GM23248 (cell line): ENCODE measurements around the gene HSBP1L1. TPM values are rescaled to one million over a fixed set of nuclear protein-coding genes. Genes with fewer than 3 reads are reported as not detected.

Experiments used
- DNase-seq: peaks from one replicate; pipeline ENCODE4 v3.0.0-alpha.2; 2015
- H2AFZ ChIP-seq: fragments of 200-600 bp; sonication (generic); 2 replicates; pipeline ENCODE4 v1.6.1; 2016; ENCODE audit warnings: antibody characterized with exemption
- H3F3A ChIP-seq: fragments of 200-600 bp; sonication (generic); 2 replicates; pipeline ENCODE4 v1.6.1; 2016; ENCODE audit warnings: mild to moderate bottlenecking, antibody characterized with exemption, mixed run types; ENCODE audit not compliant: insufficient read depth
- H3K27ac ChIP-seq: fragments of 200-600 bp; sonication (generic); 2 replicates; pipeline ENCODE4 v1.5.1; 2016; ENCODE audit warnings: mild to moderate bottlenecking
- H3K27me3 ChIP-seq: fragments of 200-600 bp; sonication (generic); replicated peaks from 2 replicates; pipeline ENCODE4 v1.6.1; 2016; ENCODE audit warnings: mild to moderate bottlenecking; ENCODE audit not compliant: insufficient read depth
- H3K36me3 ChIP-seq: fragments of 200-600 bp; sonication (generic); 2 replicates; pipeline ENCODE4 v1.6.1; 2016; ENCODE audit warnings: low read depth, mild to moderate bottlenecking
- H3K4me1 ChIP-seq: fragments of 200-600 bp; sonication (generic); 2 replicates; pipeline ENCODE4 v1.6.1; 2016; ENCODE audit warnings: mild to moderate bottlenecking; ENCODE audit not compliant: insufficient read depth
- H3K4me2 ChIP-seq: fragments of 200-600 bp; sonication (generic); one replicate; pipeline ENCODE4 v1.6.1; 2016; ENCODE audit warnings: mild to moderate bottlenecking; ENCODE audit not compliant: unreplicated experiment
- H3K4me3 ChIP-seq: fragments of 200-600 bp; sonication (generic); 2 replicates; pipeline ENCODE4 v1.5.1; 2016; ENCODE audit warnings: mild to moderate bottlenecking
- H3K79me2 ChIP-seq: fragments of 200-600 bp; sonication (generic); 2 replicates; pipeline ENCODE4 v1.6.1; 2016; ENCODE audit warnings: mild to moderate bottlenecking; ENCODE audit not compliant: insufficient read depth
- H3K9ac ChIP-seq: fragments of 200-600 bp; sonication (generic); 2 replicates; pipeline ENCODE4 v1.6.1; 2016; ENCODE audit warnings: mild to moderate bottlenecking
- H3K9me2 ChIP-seq: fragments of 200-600 bp; sonication (generic); 2 replicates; pipeline ENCODE4 v1.6.1; 2016; ENCODE audit warnings: mixed run types, mild to moderate bottlenecking, moderate library complexity; ENCODE audit not compliant: insufficient read depth
- H3K9me3 ChIP-seq: fragments of 200-600 bp; sonication (generic); one replicate; pipeline ENCODE4 v1.6.1; 2017; ENCODE audit warnings: low read depth
- H4K20me1 ChIP-seq: fragments of 200-600 bp; sonication (generic); 2 replicates; pipeline ENCODE4 v1.6.0; 2016; ENCODE audit not compliant: insufficient read depth
- EZH2 ChIP-seq: fragments of 200-600 bp; sonication (generic); IDR thresholded peaks from 2 replicates; pipeline ENCODE4 v1.6.1; 2018; ENCODE audit warnings: antibody characterized with exemption, mild to moderate bottlenecking; ENCODE audit not compliant: insufficient read depth, poor library complexity, severe bottlenecking
- EZH2phosphoT487 ChIP-seq: fragments of 200-600 bp; sonication (generic); IDR thresholded peaks from 2 replicates; pipeline ENCODE4 v1.6.1; 2018; ENCODE audit warnings: antibody characterized with exemption, moderate library complexity, mild to moderate bottlenecking, low read depth; ENCODE audit not compliant: insufficient read depth
- WGBS, 2 experiments: methylation state at CpG; one replicate each; pipeline ENCODE4 v1.1.6; 2015 to 2017; ENCODE audit warnings: low lambda C conversion rate in 2 of 2, low coverage in 1 of 2; ENCODE audit errors: missing lambda C conversion rate in 2 of 2; 5-methylcytosine and 5-hydroxymethylcytosine counted together
- in situ Hi-C: fragments of 300-500 bp; cut with MboI; formaldehyde crosslinking; loops from 2 replicates; pipeline ENCODE4 v1.15.0; 2020
- polyA plus RNA-seq: library from polyadenylated mRNA; unstranded; fragments of >200 nt; fragmentation: Nextera tagmentation; extraction: Ambion mirVana; gene quantifications from 2 replicates; pipeline ENCODE4 v1.2.1, GENCODE V29; 2016
- total RNA-seq: library from RNA; depleted of rRNA; stranded (reverse); fragments of >200 nt; shearing (Covaris generic); gene quantifications from 2 replicates; pipeline ENCODE4 v1.2.3, GENCODE V29; 2014

HSBP1L1 gene
- total and polyA plus RNA-seq, 2 experiments from 2014 or later: 6.8 to 27.0 TPM

DNA sequence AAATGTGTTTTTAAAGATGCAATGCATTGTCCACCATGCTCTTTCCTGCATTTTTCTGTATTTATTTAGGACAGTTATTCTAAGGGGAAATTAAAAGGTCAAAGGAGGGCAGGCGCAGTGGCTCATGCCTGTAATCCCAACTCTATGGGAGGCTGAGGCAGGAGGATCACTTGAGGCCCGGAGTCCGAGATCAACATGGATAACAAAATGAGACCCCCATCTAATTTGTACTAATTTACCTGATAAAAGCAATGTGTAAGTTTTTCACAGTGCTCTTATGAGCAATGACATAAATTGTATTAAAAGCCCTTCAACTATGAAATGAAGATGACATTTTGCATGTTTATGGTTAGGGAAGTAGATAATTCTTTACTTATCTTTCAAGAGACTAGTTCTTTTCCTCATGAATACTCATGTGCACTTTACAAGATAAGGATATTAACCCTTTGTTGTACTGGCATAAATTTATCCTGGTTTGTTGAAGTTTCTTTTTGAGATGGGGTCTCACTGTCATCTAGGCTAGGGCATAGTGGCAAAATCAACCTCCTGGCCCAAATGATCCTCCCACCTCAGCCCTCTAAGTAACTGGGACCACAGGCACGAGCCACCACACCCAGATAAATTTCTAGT is 9.7 kb downstream of the HSBP1L1 start:
- H3K27ac ChIP-seq: no peak overlapping the region
- in situ Hi-C loops: no loop called here
- H3K4me2 ChIP-seq: no peak overlapping the region
- no peaks in the 10 kb centered on the region for H3K27me3 ChIP-seq
- H3K9me2 ChIP-seq: no peaks in the 10 kb centered on the region
- no peak overlapping the region for H3K9ac ChIP-seq
- TF ChIP-seq EZH2 (no peak), EZH2phosphoT487 (no peak)
- no peak overlapping the region for H3K4me3 ChIP-seq
- peaks cover 89% of the 10 kb centered on the region for H3K79me2 ChIP-seq
- DNase-seq: no peak
- H3K4me1 ChIP-seq: no peaks in the 10 kb centered on the region
- H3K36me3 ChIP-seq: peaks cover 15% of the 10 kb centered on the region; the same call in 1 of the 2 replicates
- H3F3A ChIP-seq: peaks cover 8% of the 10 kb centered on the region; the same call in 1 of the 2 replicates
- H2AFZ ChIP-seq: no peak overlapping the region
- 90 to 91% methylated on average over 4 of the region's 4 CpGs for WGBS, 2 experiments
- H4K20me1 ChIP-seq: no peaks in the 10 kb centered on the region; the same call in 1 of the 2 replicates
- no peaks in the 10 kb centered on the region for H3K9me3 ChIP-seq

DNA sequence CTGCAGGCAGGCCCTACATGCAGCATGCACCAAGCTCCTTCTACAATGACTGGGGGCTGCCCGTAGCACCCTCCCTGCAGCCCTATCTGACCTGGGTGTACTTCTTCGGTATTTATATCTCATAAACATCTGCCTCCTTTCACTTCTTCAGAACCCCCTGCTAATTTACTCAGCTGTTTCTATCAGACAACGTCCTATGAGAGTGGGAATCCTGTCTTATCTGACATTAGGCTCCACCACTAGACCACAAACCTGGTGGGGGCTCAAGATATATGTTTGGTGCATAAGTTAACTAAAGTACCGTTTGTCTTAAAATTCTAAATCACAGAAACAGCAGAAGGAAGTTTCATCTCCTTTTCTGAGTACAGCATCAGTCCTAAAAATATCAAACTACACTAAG is 10.6 kb downstream of the HSBP1L1 start:
- Histone ChIP-seq H3K27ac (no peak overlapping the region), H3K36me3 (peaks cover 15% of the 10 kb centered on the region; the same call in 1 of the 2 replicates), H3F3A (peaks cover 8% of the 10 kb centered on the region; the same call in 1 of the 2 replicates), H3K4me1 (no peaks in the 10 kb centered on the region), H3K79me2 (peaks cover 98% of the 10 kb centered on the region), H3K9me2 (no peaks in the 10 kb centered on the region), H3K4me2 (no peak overlapping the region), H3K9ac (no peak overlapping the region), H2AFZ (no peak overlapping the region), H4K20me1 (no peaks in the 10 kb centered on the region; the same call in 1 of the 2 replicates), H3K27me3 (no peaks in the 10 kb centered on the region), H3K4me3 (no peak overlapping the region), H3K9me3 (no peaks in the 10 kb centered on the region)
- TF ChIP-seq EZH2 (no peak), EZH2phosphoT487 (no peak)
- in situ Hi-C loops: no loop called here
- DNase-seq: no peak
- WGBS, 2 experiments: 86% methylated on average over 4 of the region's 4 CpGs

DNA sequence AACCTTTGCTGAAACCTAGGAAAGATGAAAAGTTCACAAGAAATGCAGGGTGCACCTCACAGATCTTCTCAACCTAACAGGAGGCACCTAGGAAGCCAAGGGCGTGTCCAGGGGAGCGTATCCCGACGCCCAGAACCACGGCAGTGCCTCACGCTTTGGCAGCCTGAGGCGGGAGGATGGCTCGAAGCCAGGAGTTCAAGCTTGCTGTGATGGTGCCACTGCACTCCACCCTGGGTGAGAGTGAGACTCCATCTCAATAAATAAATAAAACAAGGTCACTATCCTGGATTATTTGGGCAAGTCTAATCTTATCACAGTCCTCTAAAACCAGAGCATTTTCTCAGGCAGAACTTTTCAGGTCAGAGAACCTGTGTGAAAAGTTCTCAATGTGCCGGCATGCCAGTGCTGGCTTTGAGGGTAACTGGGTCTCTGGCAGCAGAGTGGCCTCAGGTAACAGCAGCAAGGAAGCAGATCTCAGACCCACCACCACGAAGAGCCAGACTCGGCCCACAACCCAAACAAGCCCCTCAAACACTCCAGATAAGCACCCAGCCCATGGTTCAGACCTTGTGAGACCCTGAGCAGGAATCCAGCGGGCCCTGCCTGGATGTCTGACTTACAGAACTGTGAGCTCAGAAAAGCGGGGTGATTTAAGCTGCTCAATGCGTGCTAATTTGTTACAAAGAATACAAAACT is 11.7 kb downstream of the HSBP1L1 start:
- WGBS, 2 experiments: 65 to 71% methylated on average over 14 of the region's 14 CpGs
- Histone ChIP-seq H3K4me2 (no peak overlapping the region), H2AFZ (no peak overlapping the region), H3K27ac (no peak overlapping the region), H4K20me1 (no peaks in the 10 kb centered on the region; the same call in 1 of the 2 replicates), H3K9me3 (no peaks in the 10 kb centered on the region), H3K36me3 (peaks cover 9% of the 10 kb centered on the region; the same call in 1 of the 2 replicates), H3K4me1 (no peaks in the 10 kb centered on the region), H3K9ac (no peak overlapping the region), H3K4me3 (no peak overlapping the region), H3F3A (no peaks in the 10 kb centered on the region), H3K27me3 (no peaks in the 10 kb centered on the region), H3K9me2 (no peaks in the 10 kb centered on the region), H3K79me2 (peaks cover 100% of the 10 kb centered on the region)
- TF ChIP-seq EZH2 (no peak), EZH2phosphoT487 (no peak)
- in situ Hi-C loops: no loop called here
- no peak for DNase-seq

DNA sequence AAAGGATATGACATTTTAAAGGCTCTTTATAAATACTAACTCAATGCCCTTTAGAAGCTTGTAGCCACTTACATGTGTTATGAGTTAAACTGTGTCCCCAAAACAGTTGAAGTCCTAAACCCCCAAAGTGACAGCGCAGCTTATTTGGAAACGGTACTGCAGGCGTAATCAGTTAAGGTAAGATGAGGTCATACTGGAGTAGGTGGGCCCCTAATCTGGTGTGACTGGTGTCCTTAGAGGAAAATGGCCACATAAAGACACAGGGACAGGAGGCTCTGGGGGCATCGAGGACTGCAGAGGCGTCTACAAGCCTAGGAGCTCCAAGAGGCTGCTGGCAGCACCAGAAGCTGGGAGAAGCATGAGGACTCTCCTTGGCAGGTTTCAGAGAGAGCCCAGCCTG is 15.4 kb downstream of the HSBP1L1 start:
- H3F3A ChIP-seq: no peaks in the 10 kb centered on the region
- in situ Hi-C loops: no loop called here
- H3K9ac ChIP-seq: no peak overlapping the region

More for the DNA sequence above, 15.4 kb downstream of the HSBP1L1 start:
- no peak overlapping the region for H3K27ac ChIP-seq
- no peak overlapping the region for H3K4me3 ChIP-seq
- no peak overlapping the region for H2AFZ ChIP-seq
- H4K20me1 ChIP-seq: peaks cover 9% of the 10 kb centered on the region
- TF ChIP-seq EZH2 (no peak), EZH2phosphoT487 (no peak)
- H3K79me2 ChIP-seq: peaks cover 100% of the 10 kb centered on the region
- H3K4me2 ChIP-seq: no peak overlapping the region
- H3K9me2 ChIP-seq: no peaks in the 10 kb centered on the region
- no peaks in the 10 kb centered on the region for H3K9me3 ChIP-seq
- no peaks in the 10 kb centered on the region for H3K4me1 ChIP-seq
- 100% methylated on average over 5 of the region's 5 CpGs for WGBS, 2 experiments
- DNase-seq: no peak
- H3K27me3 ChIP-seq: no peaks in the 10 kb centered on the region
- H3K36me3 ChIP-seq: peaks cover 10% of the 10 kb centered on the region; the same call in 1 of the 2 replicates
